ENCODE data around the gene PCBD1.
A peak's percentile ranks its signal among the peaks of the same experiment; 100 is the strongest.

Gene PCBD1

DNA sequence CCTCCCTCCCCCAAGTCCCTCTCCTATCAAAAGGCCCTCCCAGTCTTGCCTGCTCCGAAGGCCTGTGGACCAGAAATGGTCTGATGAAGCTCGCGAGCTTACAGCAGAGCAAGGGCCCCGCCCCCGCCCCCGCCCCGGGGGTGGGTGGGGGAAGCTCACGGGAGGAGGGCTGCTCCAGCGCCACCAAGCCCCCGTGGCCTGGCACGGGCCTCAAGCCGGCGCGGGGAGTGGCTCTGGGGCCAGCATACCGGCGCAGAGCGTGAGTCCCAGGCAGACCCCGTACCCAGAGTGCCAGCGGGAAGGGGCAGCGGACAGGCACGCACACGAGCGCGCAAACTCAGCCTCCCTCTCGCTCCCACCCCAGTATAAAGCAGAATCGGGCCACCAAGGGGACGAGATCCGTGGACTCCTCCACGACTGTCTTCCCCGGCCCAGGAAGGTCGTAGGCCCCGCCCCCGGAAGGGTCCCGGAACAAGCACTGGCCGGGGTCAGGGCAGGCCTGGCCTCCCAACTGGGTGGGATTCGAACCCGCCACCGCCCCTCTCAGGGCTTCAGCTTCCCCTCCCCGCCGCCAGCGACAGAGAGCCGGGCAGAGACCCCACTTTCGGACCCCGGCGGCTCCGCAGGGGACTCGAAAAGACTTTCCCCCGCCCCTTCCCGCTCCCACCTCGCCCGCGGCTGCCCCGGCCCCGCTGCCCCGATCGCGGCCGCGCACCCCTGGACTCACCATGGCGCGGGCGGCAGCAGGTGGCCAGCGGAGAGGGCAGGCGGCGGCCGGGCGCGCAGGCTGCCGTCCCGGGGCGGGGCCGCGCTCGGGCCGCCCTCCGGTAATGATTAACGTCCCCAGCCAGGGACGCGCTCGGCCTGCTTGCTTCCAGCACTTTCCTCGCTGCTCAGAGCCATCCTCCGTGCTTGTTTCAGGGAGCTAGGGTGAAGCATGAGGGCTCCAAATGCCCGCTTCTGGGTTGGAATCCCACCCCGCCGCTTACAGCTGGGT is at the start of gene PCBD1:
Gene PCBD1, minus strand, starts transcription at position 762 of the 997 bp plus-strand sequence. Its CDS starts 32 bp downstream, at position 730.
- Mint-ChIP-seq H3K4me1 (ENCODE audit: low read depth) (peaks cover 22% of the 10 kb centered on the region), H3K9me3 (no peaks in the 10 kb centered on the region), H3K27me3 (no peaks in the 10 kb centered on the region), H3K36me3 (ENCODE audit: low read depth) (peaks cover 25% of the 10 kb centered on the region), H3K27ac (peak within 1 kb of the TSS; percentile 81), H3K4me3 (peak within 1 kb of the TSS; percentile 81)

- no peaks in the 10 kb centered on the region for H3K9me3 Mint-ChIP-seq
- H3K27ac Mint-ChIP-seq, result no peak overlapping the region
- H3K36me3 Mint-ChIP-seq (ENCODE audit: low read depth), result no peaks in the 10 kb centered on the region
These were observed 49.3 kb upstream of the PCBD1 start for GRCh38 chr10:70937661-70938060.

GRCh38 chr10:70936111-70936510 is 47.7 kb upstream of the PCBD1 start:
- H3K27me3 Mint-ChIP-seq, result no peaks in the 10 kb centered on the region
- H3K4me1 Mint-ChIP-seq (ENCODE audit: low read depth), result no peaks in the 10 kb centered on the region
- no peak overlapping the region for H3K4me3 Mint-ChIP-seq
- no peaks in the 10 kb centered on the region for H3K9me3 Mint-ChIP-seq
- no peak overlapping the region for H3K27ac Mint-ChIP-seq
- H3K36me3 Mint-ChIP-seq (ENCODE audit: low read depth), result no peaks in the 10 kb centered on the region

More at GRCh38 chr10:70937661-70938060, 49.3 kb upstream of the PCBD1 start:
- Mint-ChIP-seq H3K27me3 (no peaks in the 10 kb centered on the region), H3K4me1 (ENCODE audit: low read depth) (no peaks in the 10 kb centered on the region), H3K4me3 (no peak overlapping the region)

- Mint-ChIP-seq H3K4me1 (ENCODE audit: low read depth) (no peaks in the 10 kb centered on the region), H3K27me3 (no peaks in the 10 kb centered on the region), H3K4me3 (no peak overlapping the region), H3K27ac (no peak overlapping the region), H3K9me3 (no peaks in the 10 kb centered on the region), H3K36me3 (ENCODE audit: low read depth) (no peaks in the 10 kb centered on the region)
These were observed 47.3 kb upstream of the PCBD1 start for GRCh38 chr10:70935631-70936030.

GRCh38 chr10:70935125-70935625 is 46.8 kb upstream of the PCBD1 start:
- no peaks in the 10 kb centered on the region for H3K4me1 Mint-ChIP-seq (ENCODE audit: low read depth)
- H3K27ac Mint-ChIP-seq, result no peak overlapping the region
- H3K4me3 Mint-ChIP-seq, result no peak overlapping the region
- H3K9me3 Mint-ChIP-seq, result no peaks in the 10 kb centered on the region
- no peaks in the 10 kb centered on the region for H3K36me3 Mint-ChIP-seq (ENCODE audit: low read depth)
- H3K27me3 Mint-ChIP-seq, result no peaks in the 10 kb centered on the region

DNA sequence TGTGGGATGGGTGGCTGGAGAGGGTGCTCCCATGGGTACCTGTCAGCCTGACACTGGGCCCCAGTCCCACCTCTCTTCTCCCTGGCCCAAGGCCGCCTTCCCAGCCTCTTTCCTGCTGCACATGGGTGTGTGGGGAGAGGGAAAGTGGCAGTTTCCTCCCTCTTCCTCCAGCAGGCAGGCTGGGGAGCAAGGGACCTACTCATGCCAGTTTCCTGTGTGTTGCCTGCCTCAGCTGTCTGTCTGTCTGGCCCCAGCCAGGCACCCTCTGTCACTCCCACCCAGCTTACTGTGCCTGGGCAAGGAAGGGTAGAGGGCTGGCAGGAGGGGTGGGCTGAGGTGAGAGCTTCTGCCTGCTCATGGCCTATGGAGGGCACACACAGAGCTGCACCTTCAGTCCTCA is 46.3 kb upstream of the PCBD1 start:
- H3K4me3 Mint-ChIP-seq, result no peak overlapping the region
- H3K36me3 Mint-ChIP-seq (ENCODE audit: low read depth), result no peaks in the 10 kb centered on the region
- H3K9me3 Mint-ChIP-seq, result no peaks in the 10 kb centered on the region
- H3K27me3 Mint-ChIP-seq, result no peaks in the 10 kb centered on the region
- H3K27ac Mint-ChIP-seq, result no peak overlapping the region
- no peaks in the 10 kb centered on the region for H3K4me1 Mint-ChIP-seq (ENCODE audit: low read depth)

DNA sequence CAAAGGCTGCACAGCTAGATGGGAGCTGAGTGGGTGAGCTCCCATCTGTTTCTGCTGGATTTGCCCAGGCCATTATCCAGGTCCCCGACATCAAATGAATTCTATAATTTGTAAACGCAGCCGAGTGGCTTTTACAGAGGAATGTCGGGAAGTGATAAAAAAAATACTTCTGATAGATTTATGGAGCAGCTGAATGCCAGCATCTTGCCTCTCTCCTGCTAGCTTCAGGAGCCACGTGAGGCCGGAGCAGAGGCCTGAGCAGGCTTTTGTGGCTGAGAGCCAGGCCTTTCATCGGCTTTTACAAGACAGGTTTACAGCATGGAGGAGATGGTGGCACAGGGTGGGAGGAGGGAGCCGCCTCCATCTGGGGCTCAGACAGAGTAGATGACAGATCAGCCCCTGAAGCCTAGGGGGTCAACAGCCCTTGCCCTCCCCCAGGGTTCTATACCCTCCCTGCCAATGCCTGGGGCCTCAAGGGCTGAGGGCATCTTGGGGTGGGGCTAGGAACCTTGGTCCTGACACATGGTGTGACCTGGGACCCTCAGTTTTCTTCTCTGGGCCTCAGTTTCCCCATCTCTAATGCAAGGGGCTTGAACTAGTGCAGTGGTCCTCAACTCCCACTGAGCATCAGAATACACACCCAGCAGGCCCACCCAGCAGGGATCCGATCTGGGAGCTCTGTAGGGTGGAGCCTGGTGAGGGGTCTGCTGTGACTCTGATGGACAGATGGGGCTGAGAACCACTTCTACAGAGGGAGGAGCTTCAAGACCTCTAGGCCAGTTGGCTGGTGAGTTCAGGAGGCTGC is 44.2 kb upstream of the PCBD1 start:
- H3K4me1 Mint-ChIP-seq (ENCODE audit: low read depth), result no peaks in the 10 kb centered on the region
- H3K27me3 Mint-ChIP-seq, result no peaks in the 10 kb centered on the region
- H3K27ac Mint-ChIP-seq, result no peak overlapping the region
- H3K36me3 Mint-ChIP-seq (ENCODE audit: low read depth), result no peaks in the 10 kb centered on the region
- no peaks in the 10 kb centered on the region for H3K9me3 Mint-ChIP-seq
- no peak overlapping the region for H3K4me3 Mint-ChIP-seq

GRCh38 chr10:70931168-70931815 is 42.9 kb upstream of the PCBD1 start:
- H3K4me3 Mint-ChIP-seq, result no peak overlapping the region
- H3K36me3 Mint-ChIP-seq (ENCODE audit: low read depth), result no peaks in the 10 kb centered on the region
- no peaks in the 10 kb centered on the region for H3K9me3 Mint-ChIP-seq
- H3K27ac Mint-ChIP-seq, result no peak overlapping the region
- no peaks in the 10 kb centered on the region for H3K27me3 Mint-ChIP-seq
- no peaks in the 10 kb centered on the region for H3K4me1 Mint-ChIP-seq (ENCODE audit: low read depth)

DNA sequence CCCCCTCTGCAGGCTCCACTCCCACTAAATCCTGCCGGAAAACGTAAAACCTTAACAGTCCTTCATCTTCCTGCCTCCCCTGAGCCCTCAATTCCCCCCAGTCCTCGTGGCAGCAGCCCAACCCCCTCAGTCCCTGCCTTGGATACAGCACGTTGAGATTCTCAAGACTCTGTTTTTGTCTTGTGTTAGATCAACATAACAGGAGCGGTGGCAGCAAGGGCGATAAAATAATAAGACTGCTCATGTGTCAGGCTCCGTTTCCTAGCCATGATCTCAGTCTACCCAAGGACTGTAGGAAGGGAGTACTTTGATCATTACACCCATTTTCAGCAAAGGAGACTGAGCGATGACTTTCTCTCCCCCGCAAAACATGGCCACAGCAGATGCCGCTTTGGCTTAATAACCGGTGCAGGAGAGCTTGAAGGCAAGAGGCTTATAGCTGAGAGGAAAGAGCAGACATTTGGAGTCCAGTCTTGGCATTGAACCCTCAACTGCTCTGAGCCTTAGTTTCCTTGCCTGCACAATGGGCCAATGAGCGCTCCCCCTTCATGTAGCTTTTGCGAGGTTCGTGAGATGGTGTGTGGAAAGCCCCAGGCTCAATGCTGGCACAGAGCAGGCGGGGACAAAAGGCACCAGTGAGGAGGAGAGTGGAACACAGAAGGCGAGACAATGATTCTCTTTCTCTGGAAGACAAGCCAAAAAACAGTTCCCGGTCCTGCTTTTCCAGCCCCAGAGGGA is 42.1 kb upstream of the PCBD1 start:
- no peaks in the 10 kb centered on the region for H3K9me3 Mint-ChIP-seq
- H3K27ac Mint-ChIP-seq, result no peak overlapping the region
- peaks cover under 1% of the 10 kb centered on the region for H3K27me3 Mint-ChIP-seq
- no peak overlapping the region for H3K4me3 Mint-ChIP-seq
- H3K36me3 Mint-ChIP-seq (ENCODE audit: low read depth), result no peaks in the 10 kb centered on the region
- H3K4me1 Mint-ChIP-seq (ENCODE audit: low read depth), result no peaks in the 10 kb centered on the region

- H3K4me3 Mint-ChIP-seq, result no peak overlapping the region
- H3K36me3 Mint-ChIP-seq (ENCODE audit: low read depth), result no peaks in the 10 kb centered on the region
- no peak overlapping the region for H3K27ac Mint-ChIP-seq
- H3K9me3 Mint-ChIP-seq, result no peaks in the 10 kb centered on the region
- peaks cover 4% of the 10 kb centered on the region for H3K27me3 Mint-ChIP-seq
- no peaks in the 10 kb centered on the region for H3K4me1 Mint-ChIP-seq (ENCODE audit: low read depth)
These were observed 39.8 kb upstream of the PCBD1 start for GRCh38 chr10:70928140-70928539.

- H3K36me3 Mint-ChIP-seq (ENCODE audit: low read depth), result no peaks in the 10 kb centered on the region
- H3K9me3 Mint-ChIP-seq, result no peaks in the 10 kb centered on the region
- H3K27me3 Mint-ChIP-seq, result peaks cover 4% of the 10 kb centered on the region
- no peaks in the 10 kb centered on the region for H3K4me1 Mint-ChIP-seq (ENCODE audit: low read depth)
- no peak overlapping the region for H3K4me3 Mint-ChIP-seq
- no peak overlapping the region for H3K27ac Mint-ChIP-seq
These were observed 39.0 kb upstream of the PCBD1 start for GRCh38 chr10:70927189-70927943.

- H3K4me1 Mint-ChIP-seq (ENCODE audit: low read depth), result no peaks in the 10 kb centered on the region
- H3K36me3 Mint-ChIP-seq (ENCODE audit: low read depth), result no peaks in the 10 kb centered on the region
- H3K27me3 Mint-ChIP-seq, result peaks cover 4% of the 10 kb centered on the region
- no peak overlapping the region for H3K4me3 Mint-ChIP-seq
- no peaks in the 10 kb centered on the region for H3K9me3 Mint-ChIP-seq
- H3K27ac Mint-ChIP-seq, result no peak overlapping the region
These were observed 38.0 kb upstream of the PCBD1 start for GRCh38 chr10:70926226-70927000.

Data from stimulated activated naive CD8-positive, alpha-beta T cell treated with anti-CD3 and anti-CD28 coated beads, Interleukin-15, Interleukin-2, amounts not matched to agents 100 ng/mL and 50 ng/mL, for 24 hours (primary cell).